HG03066 (cell line): ENCODE measurements around the gene PRSS53.
A peak's percentile ranks its signal among the peaks of the same experiment; 100 is the strongest.

Experiments used
- ATAC-seq: cut with Tn5 transposase; IDR thresholded peaks from one replicate; pipeline ENCODE4 v1.9.1; 2021; ENCODE audit warnings: low read depth; ENCODE audit not compliant: unreplicated experiment

The PRSS53 gene

GRCh38 chr16:31055613-31056012 is 33.1 kb downstream of the PRSS53 start:
- no peak for ATAC-seq

- no peak for ATAC-seq
These were observed 36.6 kb downstream of the PRSS53 start for GRCh38 chr16:31052114-31052513.

GRCh38 chr16:31050280-31051030 is 38.3 kb downstream of the PRSS53 start:
- ATAC-seq, result no peak

GRCh38 chr16:31043898-31044481 is 44.8 kb downstream of the PRSS53 start:
- ATAC-seq, result no peak

- no peak for ATAC-seq
These were observed 45.4 kb downstream of the PRSS53 start for GRCh38 chr16:31043352-31043751.

- ATAC-seq, result no peak
These were observed 45.9 kb downstream of the PRSS53 start for GRCh38 chr16:31042866-31043265.

GRCh38 chr16:31038993-31039392 is 49.8 kb downstream of the PRSS53 start:
- no peak for ATAC-seq

GRCh38 chr16:31036691-31037090 is 52.1 kb downstream of the PRSS53 start:
- ATAC-seq, result no peak

- peak; percentile 43 for ATAC-seq
These were observed 54.8 kb downstream of the PRSS53 start for GRCh38 chr16:31033709-31034492.
